SK-N-MC (cell line): Measurements from ENCODE around the gene MVD.

Experiments used
- EZH2 ChIP-seq: fragments of 200-600 bp; sonication (generic); IDR thresholded peaks from one replicate; pipeline ENCODE4 v1.6.1; 2017; ENCODE audit warnings: antibody characterized with exemption
- POLR2AphosphoS5 ChIP-seq: IDR thresholded peaks from 2 replicates; pipeline ENCODE4 v1.6.1; 2012; ENCODE audit warnings: mild to moderate bottlenecking, low read depth, low read length, borderline replicate concordance

GRCh38 chr16:88686062-88686438 lies 23.2 kb upstream of the MVD start:
- TF ChIP-seq POLR2AphosphoS5 (no peak), EZH2 (no peak)
